GM23338 (cell line): ENCODE results near the gene ZNF646. TPM values are rescaled to one million over a fixed set of nuclear protein-coding genes. Genes with fewer than 3 reads are reported as not detected.

Experiments
- ATAC-seq: fragments of 200-7000 bp; cut with Tn5 transposase; 3 replicates; pipeline ENCODE4 v1.9.1; 2020
- DNase-seq: peaks from one replicate; pipeline ENCODE4 v3.0.0-alpha.2; 2015; ENCODE audit warnings: low spot score
- H2AFZ ChIP-seq: fragments of 200-600 bp; sonication (generic); 2 replicates; pipeline ENCODE4 v1.8.0; 2016; ENCODE audit warnings: antibody characterized with exemption, mild to moderate bottlenecking, moderate library complexity
- H3F3A ChIP-seq: fragments of 200-600 bp; sonication (generic); replicated peaks from 2 replicates; pipeline ENCODE4 v1.8.0; 2017; ENCODE audit warnings: antibody characterized with exemption, mixed run types, low read depth
- H3K27ac ChIP-seq: fragments of 200-600 bp; sonication (generic); 2 replicates; pipeline ENCODE4 v1.6.1; 2016; ENCODE audit warnings: low read depth
- H3K27me3 ChIP-seq: fragments of 200-600 bp; sonication (generic); 2 replicates; pipeline ENCODE4 v1.8.0; 2016; ENCODE audit warnings: mild to moderate bottlenecking, mixed run types, moderate library complexity; ENCODE audit not compliant: insufficient read depth
- H3K36me3 ChIP-seq: fragments of 200-600 bp; sonication (generic); 2 replicates; pipeline ENCODE4 v1.8.0; 2016; ENCODE audit warnings: mild to moderate bottlenecking; ENCODE audit not compliant: insufficient read depth
- H3K4me1 ChIP-seq: fragments of 200-600 bp; sonication (generic); 2 replicates; pipeline ENCODE4 v1.8.0; 2016; ENCODE audit warnings: mild to moderate bottlenecking, moderate library complexity; ENCODE audit not compliant: insufficient read depth
- H3K4me2 ChIP-seq: fragments of 200-600 bp; sonication (generic); 2 replicates; pipeline ENCODE4 v1.7.1; 2017; ENCODE audit warnings: mixed run types
- H3K4me3 ChIP-seq: fragments of 200-600 bp; sonication (generic); 2 replicates; pipeline ENCODE4 v1.6.1; 2016; ENCODE audit warnings: mixed run types
- H3K79me2 ChIP-seq: fragments of 200-600 bp; sonication (generic); replicated peaks from 2 replicates; pipeline ENCODE4 v1.8.0; 2017; ENCODE audit warnings: mild to moderate bottlenecking; ENCODE audit not compliant: insufficient read depth
- H3K9me2 ChIP-seq: fragments of 200-600 bp; sonication (generic); 2 replicates; pipeline ENCODE4 v1.8.0; 2017; ENCODE audit not compliant: insufficient read depth
- H4K20me1 ChIP-seq: fragments of 200-600 bp; sonication (generic); replicated peaks from 2 replicates; pipeline ENCODE4 v1.8.0; 2017; ENCODE audit warnings: mild to moderate bottlenecking; ENCODE audit not compliant: insufficient read depth
- H3K27ac Mint-ChIP-seq: 2 replicates; pipeline ENCODE4 v1.8.0; 2020; ENCODE audit warnings: inconsistent platforms, mild to moderate bottlenecking, moderate library complexity, mixed read lengths
- H3K27me3 Mint-ChIP-seq: 3 replicates; pipeline ENCODE4 v1.8.0; 2022; ENCODE audit warnings: low read depth, mild to moderate bottlenecking, moderate library complexity, mixed read lengths, inconsistent platforms; ENCODE audit not compliant: insufficient read depth, poor library complexity
- H3K36me3 Mint-ChIP-seq: 3 replicates; pipeline ENCODE4 v1.8.0; 2021; ENCODE audit warnings: low read depth, mild to moderate bottlenecking, inconsistent platforms, moderate library complexity, mixed read lengths
- H3K4me1 Mint-ChIP-seq: 3 replicates; pipeline ENCODE4 v1.8.0; 2020; ENCODE audit warnings: mild to moderate bottlenecking, inconsistent platforms, mixed read lengths
- H3K4me3 Mint-ChIP-seq: 3 replicates; pipeline ENCODE4 v1.8.0; 2021; ENCODE audit warnings: moderate library complexity, mild to moderate bottlenecking, inconsistent platforms, mixed read lengths
- H3K9me3 Mint-ChIP-seq: 3 replicates; pipeline ENCODE4 v1.8.0; 2020; ENCODE audit warnings: moderate library complexity, mild to moderate bottlenecking, inconsistent platforms, mixed read lengths
- CREB1 ChIP-seq: fragments of 250-450 bp; sonication (Bioruptor Pico); IDR thresholded peaks from 2 replicates; pipeline ENCODE4 v1.5.0; 2020; ENCODE audit warnings: low read depth, mild to moderate bottlenecking, moderate library complexity
- EZH2phosphoT487 ChIP-seq: fragments of 200-600 bp; sonication (generic); IDR thresholded peaks from one replicate; pipeline ENCODE4 v1.8.1; 2018; ENCODE audit warnings: antibody characterized with exemption; ENCODE audit not compliant: unreplicated experiment
- JUNB ChIP-seq: IDR thresholded peaks from one replicate; pipeline ENCODE4 v1.6.1; 2016; ENCODE audit warnings: antibody characterized with exemption; ENCODE audit not compliant: unreplicated experiment
- NANOG ChIP-seq: IDR thresholded peaks from 2 replicates; pipeline ENCODE4 v1.6.1; 2016; ENCODE audit warnings: antibody characterized with exemption, borderline replicate concordance
- POLR2AphosphoS5 ChIP-seq: IDR thresholded peaks from 2 replicates; pipeline ENCODE4 v1.6.1; 2016; ENCODE audit warnings: antibody characterized with exemption, low read depth
- STAT1 ChIP-seq: IDR thresholded peaks from one replicate; pipeline ENCODE4 v1.6.1; 2016; ENCODE audit warnings: antibody characterized with exemption; ENCODE audit not compliant: unreplicated experiment
- ZNF114 ChIP-seq: fragments of 250-450 bp; sonication (Bioruptor Pico); IDR thresholded peaks from 2 replicates; pipeline ENCODE4 v1.5.0; 2020; ENCODE audit warnings: mild to moderate bottlenecking, moderate library complexity
- ZNF331 ChIP-seq: fragments of 250-450 bp; sonication (Bioruptor Pico); IDR thresholded peaks from 2 replicates; pipeline ENCODE4 v1.5.0; 2020; ENCODE audit warnings: low read depth, mild to moderate bottlenecking, moderate library complexity
- polyA plus RNA-seq: library from polyadenylated mRNA; unstranded; fragments of >200 nt; fragmentation: Nextera tagmentation; extraction: Ambion mirVana; gene quantifications from 2 replicates; pipeline ENCODE4 v1.2.1, GENCODE V29; 2016
- total RNA-seq: library from RNA; depleted of rRNA; stranded (reverse); fragments of >200 nt; shearing (Covaris generic); gene quantifications from 2 replicates; pipeline ENCODE4 v1.2.3, GENCODE V29; 2014
- TF ChIP-seq, protein P1 (sequence below): IDR thresholded peaks from one replicate; pipeline ENCODE4 v1.6.1; 2018; ENCODE audit warnings: antibody characterized with exemption; ENCODE audit not compliant: unreplicated experiment
- TF ChIP-seq, protein P2 (sequence below): fragments of 250-450 bp; sonication (Bioruptor Pico); IDR thresholded peaks from 2 replicates; pipeline ENCODE4 v1.5.0; 2020; ENCODE audit warnings: mild to moderate bottlenecking, moderate library complexity

Gene ZNF646
- total and polyA plus RNA-seq, 2 experiments from 2014 or later: 6.3 to 29.3 TPM

DNA sequence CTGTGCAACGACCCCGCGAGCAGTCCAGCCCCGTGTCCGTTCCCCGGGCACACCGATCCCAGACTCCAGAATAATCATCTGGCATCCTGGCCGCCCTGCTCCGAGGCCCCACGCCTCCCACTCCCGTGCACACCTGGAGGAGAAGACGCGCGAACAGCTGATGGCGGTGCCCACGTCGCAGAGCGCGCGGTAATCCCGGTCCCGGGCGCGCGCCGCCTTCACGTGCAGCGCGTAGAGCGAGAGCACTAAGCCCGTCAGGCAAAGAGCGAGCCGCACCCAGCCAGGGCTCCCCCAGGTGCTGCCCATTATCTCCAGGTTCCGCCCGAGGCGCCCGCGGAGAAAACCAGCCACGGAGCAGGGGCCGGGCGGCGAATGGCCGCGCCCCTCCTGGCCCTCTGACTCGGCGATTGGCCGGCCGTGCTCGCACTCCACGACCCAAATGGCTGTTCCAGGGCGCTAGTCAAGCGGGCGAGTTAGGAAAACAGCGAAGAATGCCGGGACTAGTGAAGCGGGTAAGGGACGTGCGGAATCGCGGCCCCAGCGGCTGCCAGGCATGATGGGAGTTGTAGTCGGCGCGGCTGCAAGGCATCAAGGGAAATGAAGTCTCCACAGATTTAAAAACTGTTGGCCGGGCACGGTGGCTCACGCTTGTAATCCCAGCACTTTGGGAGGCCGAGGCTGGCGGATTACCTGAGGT, 20.4 kb downstream of the ZNF646 start, which contains the start of gene VKORC1 (continued):
- TF ChIP-seq, protein P1, sequence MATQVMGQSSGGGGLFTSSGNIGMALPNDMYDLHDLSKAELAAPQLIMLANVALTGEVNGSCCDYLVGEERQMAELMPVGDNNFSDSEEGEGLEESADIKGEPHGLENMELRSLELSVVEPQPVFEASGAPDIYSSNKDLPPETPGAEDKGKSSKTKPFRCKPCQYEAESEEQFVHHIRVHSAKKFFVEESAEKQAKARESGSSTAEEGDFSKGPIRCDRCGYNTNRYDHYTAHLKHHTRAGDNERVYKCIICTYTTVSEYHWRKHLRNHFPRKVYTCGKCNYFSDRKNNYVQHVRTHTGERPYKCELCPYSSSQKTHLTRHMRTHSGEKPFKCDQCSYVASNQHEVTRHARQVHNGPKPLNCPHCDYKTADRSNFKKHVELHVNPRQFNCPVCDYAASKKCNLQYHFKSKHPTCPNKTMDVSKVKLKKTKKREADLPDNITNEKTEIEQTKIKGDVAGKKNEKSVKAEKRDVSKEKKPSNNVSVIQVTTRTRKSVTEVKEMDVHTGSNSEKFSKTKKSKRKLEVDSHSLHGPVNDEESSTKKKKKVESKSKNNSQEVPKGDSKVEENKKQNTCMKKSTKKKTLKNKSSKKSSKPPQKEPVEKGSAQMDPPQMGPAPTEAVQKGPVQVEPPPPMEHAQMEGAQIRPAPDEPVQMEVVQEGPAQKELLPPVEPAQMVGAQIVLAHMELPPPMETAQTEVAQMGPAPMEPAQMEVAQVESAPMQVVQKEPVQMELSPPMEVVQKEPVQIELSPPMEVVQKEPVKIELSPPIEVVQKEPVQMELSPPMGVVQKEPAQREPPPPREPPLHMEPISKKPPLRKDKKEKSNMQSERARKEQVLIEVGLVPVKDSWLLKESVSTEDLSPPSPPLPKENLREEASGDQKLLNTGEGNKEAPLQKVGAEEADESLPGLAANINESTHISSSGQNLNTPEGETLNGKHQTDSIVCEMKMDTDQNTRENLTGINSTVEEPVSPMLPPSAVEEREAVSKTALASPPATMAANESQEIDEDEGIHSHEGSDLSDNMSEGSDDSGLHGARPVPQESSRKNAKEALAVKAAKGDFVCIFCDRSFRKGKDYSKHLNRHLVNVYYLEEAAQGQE: no peak
- no peak for TF ChIP-seq ZNF331

DNA sequence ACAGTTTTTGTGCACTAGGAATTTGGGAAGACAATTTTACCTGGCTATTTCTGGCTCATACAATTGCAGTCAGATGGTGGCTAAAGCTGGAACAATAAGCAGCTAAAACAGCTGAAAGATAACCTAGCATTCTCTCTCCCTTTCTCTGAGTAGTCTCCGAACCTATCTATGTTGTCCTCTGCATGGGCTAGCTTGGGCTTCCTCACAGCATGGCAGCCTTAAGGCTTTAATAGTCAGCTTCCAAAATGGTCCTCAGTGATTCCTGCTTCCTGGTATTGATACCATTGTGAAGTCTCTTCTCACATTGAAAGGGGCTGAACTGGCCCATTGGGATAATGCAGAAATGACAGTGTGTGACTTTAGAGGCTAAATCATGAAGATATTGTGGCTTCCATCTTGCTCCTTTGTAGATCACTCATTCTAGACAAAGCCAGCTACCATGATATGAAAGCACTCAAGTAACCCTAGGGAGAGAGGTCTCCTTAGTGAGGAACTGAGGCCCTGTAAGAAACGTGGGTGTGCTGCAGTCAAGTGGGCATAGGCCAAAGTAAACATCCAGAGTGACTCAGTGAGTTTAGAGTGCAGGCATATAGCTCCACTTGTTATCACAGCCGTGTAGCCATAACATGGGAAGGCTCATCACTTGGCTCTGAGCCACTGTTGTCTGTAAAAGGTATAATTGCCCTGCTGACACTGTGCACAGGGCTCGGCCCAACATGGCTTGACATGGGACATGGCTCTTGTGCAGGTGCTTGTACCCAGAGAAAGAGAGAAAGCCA, 25.8 kb downstream of the ZNF646 start:
- H3K36me3 Mint-ChIP-seq: peaks cover 4% of the 10 kb centered on the region
- H3K4me1 Mint-ChIP-seq: peaks cover 5% of the 10 kb centered on the region; the same call in 2 of the 3 replicates
- ATAC-seq: no peak
- Histone ChIP-seq H3K27me3 (no peaks in the 10 kb centered on the region), H3K4me3 (no peak overlapping the region), H3K9me2 (no peaks in the 10 kb centered on the region), H3F3A (0 out of 2 replicates have a peak, but pooled peaks cover 3% of the 10 kb centered on the region), H3K27ac (no peak overlapping the region), H4K20me1 (no peaks in the 10 kb centered on the region), H2AFZ (no peak overlapping the region), H3K4me1 (no peaks in the 10 kb centered on the region), H3K4me2 (no peak overlapping the region), H3K36me3 (no peaks in the 10 kb centered on the region), H3K79me2 (no peaks in the 10 kb centered on the region)
- H3K4me3 Mint-ChIP-seq: no peak overlapping the region
- peaks cover 17% of the 10 kb centered on the region; the same call in 2 of the 3 replicates for H3K9me3 Mint-ChIP-seq
- no peak for DNase-seq
- peaks cover 4% of the 10 kb centered on the region for H3K27me3 Mint-ChIP-seq
- no peak overlapping the region for H3K27ac Mint-ChIP-seq
- no peak for TF ChIP-seq JUNB
- no peak for TF ChIP-seq POLR2AphosphoS5
- no peak for TF ChIP-seq ZNF114 (CRISPR knock-in tag)
- no peak for TF ChIP-seq ZNF331
- no peak for TF ChIP-seq STAT1
- no peak for TF ChIP-seq NANOG
- TF ChIP-seq, protein P1: no peak
- TF ChIP-seq, protein P2, sequence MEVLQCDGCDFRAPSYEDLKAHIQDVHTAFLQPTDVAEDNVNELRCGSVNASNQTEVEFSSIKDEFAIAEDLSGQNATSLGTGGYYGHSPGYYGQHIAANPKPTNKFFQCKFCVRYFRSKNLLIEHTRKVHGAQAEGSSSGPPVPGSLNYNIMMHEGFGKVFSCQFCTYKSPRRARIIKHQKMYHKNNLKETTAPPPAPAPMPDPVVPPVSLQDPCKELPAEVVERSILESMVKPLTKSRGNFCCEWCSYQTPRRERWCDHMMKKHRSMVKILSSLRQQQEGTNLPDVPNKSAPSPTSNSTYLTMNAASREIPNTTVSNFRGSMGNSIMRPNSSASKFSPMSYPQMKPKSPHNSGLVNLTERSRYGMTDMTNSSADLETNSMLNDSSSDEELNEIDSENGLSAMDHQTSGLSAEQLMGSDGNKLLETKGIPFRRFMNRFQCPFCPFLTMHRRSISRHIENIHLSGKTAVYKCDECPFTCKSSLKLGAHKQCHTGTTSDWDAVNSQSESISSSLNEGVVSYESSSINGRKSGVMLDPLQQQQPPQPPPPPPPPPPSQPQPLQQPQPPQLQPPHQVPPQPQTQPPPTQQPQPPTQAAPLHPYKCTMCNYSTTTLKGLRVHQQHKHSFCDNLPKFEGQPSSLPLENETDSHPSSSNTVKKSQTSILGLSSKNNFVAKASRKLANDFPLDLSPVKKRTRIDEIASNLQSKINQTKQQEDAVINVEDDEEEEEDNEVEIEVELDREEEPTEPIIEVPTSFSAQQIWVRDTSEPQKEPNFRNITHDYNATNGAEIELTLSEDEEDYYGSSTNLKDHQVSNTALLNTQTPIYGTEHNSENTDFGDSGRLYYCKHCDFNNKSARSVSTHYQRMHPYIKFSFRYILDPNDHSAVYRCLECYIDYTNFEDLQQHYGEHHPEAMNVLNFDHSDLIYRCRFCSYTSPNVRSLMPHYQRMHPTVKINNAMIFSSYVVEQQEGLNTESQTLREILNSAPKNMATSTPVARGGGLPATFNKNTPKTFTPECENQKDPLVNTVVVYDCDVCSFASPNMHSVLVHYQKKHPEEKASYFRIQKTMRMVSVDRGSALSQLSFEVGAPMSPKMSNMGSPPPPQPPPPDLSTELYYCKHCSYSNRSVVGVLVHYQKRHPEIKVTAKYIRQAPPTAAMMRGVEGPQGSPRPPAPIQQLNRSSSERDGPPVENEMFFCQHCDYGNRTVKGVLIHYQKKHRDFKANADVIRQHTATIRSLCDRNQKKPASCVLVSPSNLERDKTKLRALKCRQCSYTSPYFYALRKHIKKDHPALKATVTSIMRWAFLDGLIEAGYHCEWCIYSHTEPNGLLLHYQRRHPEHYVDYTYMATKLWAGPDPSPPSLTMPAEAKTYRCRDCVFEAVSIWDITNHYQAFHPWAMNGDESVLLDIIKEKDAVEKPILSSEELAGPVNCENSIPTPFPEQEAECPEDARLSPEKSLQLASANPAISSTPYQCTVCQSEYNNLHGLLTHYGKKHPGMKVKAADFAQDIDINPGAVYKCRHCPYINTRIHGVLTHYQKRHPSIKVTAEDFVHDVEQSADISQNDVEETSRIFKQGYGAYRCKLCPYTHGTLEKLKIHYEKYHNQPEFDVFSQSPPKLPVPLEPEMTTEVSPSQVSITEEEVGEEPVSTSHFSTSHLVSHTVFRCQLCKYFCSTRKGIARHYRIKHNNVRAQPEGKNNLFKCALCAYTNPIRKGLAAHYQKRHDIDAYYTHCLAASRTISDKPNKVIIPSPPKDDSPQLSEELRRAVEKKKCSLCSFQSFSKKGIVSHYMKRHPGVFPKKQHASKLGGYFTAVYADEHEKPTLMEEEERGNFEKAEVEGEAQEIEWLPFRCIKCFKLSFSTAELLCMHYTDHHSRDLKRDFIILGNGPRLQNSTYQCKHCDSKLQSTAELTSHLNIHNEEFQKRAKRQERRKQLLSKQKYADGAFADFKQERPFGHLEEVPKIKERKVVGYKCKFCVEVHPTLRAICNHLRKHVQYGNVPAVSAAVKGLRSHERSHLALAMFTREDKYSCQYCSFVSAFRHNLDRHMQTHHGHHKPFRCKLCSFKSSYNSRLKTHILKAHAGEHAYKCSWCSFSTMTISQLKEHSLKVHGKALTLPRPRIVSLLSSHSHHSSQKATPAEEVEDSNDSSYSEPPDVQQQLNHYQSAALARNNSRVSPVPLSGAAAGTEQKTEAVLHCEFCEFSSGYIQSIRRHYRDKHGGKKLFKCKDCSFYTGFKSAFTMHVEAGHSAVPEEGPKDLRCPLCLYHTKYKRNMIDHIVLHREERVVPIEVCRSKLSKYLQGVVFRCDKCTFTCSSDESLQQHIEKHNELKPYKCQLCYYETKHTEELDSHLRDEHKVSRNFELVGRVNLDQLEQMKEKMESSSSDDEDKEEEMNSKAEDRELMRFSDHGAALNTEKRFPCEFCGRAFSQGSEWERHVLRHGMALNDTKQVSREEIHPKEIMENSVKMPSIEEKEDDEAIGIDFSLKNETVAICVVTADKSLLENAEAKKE (CRISPR knock-in tag): no peak
- TF ChIP-seq CREB1 (CRISPR knock-in tag): no peak
- TF ChIP-seq EZH2phosphoT487: no peak
